Right lobe of liver (tissue), 6 donors: Measurements from ENCODE around the gene MEGF10. TPM values are rescaled to one million over a fixed set of nuclear protein-coding genes. Genes with fewer than 3 reads are reported as not detected.
"Not testable (repeated sequence)": the region's sequence is repeated elsewhere in the genome, so short reads cannot be mapped to it uniquely, and the experiment has no call there.

Source experiments
- ATAC-seq, 4 donors: fragments of 200-7000 bp; cut with Tn5 transposase; one replicate each; pipeline ENCODE4 v1.9.1; 2020; ENCODE audit warnings: mild to moderate bottlenecking in 4 of 4, moderate library complexity in 4 of 4
- DNase-seq, 3 donors: peaks; one replicate each; pipeline ENCODE4 v3.0.0-alpha.2; 2020
- H3K27ac ChIP-seq, 3 donors: fragments of 200-600 bp; one replicate each; pipeline ENCODE4 v1.8.0; 2022
- H3K27me3 ChIP-seq, 2 donors: fragments of 200-600 bp; one replicate each; pipeline ENCODE4 v1.8.0; 2022
- H3K36me3 ChIP-seq, 4 donors: fragments of 200-600 bp; sonication (generic) in 1 of 4; one replicate each; pipeline versions ENCODE4 v1.5.1 to v1.8.0; 2017 to 2022; ENCODE audit warnings: control low read depth in 1 of 4
- H3K4me1 ChIP-seq, 4 donors: fragments of 200-600 bp; sonication (generic) in 1 of 4; one replicate each; pipeline versions ENCODE4 v1.5.1 to v1.8.0; 2017 to 2022; ENCODE audit warnings: control low read depth in 1 of 4
- H3K4me3 ChIP-seq, 3 donors: fragments of 200-600 bp; one replicate each; pipeline ENCODE4 v1.8.0; 2022
- H3K9me3 ChIP-seq, 4 donors: fragments of 200-600 bp; sonication (generic) in 1 of 4; one replicate each; pipeline versions ENCODE4 v1.5.1 to v1.8.0; 2017 to 2022; ENCODE audit warnings: control low read depth in 1 of 4
- POLR2A ChIP-seq: fragments of 450-650 bp; IDR thresholded peaks from one replicate; pipeline ENCODE4 v1.6.1; 2017; ENCODE audit warnings: antibody characterized with exemption, mild to moderate bottlenecking
- WGBS: methylation state at CpG from one replicate; pipeline ENCODE4 v1.1.6; 2018; ENCODE audit warnings: low coverage, low lambda C conversion rate; ENCODE audit not compliant: insufficient coverage; ENCODE audit errors: missing lambda C conversion rate; 5-methylcytosine and 5-hydroxymethylcytosine counted together
- intact Hi-C, 2 donors: fragments of 100-400 bp; cut with DNase I; formaldehyde crosslinking; loops; one replicate each; pipeline versions ENCODE4 v1.11.2 to v1.14.1; 2022
- total RNA-seq, 6 experiments: library from RNA; depleted of rRNA in 2 of 6; stranded (reverse); fragments of >200 nt in 2 of 6; fragmentation: NEBNext Ultra II Directional in 3 of 6; extraction: Animal tissue kit (Norgen Biotek cat#: 25700) in 3 of 6; gene quantifications; one replicate each; pipeline versions ENCODE4 v1.1.0 to v1.2.4, GENCODE V29; 2016 to 2023
- TF ChIP-seq, protein P1 (sequence below), 4 donors: fragments of 200-600 bp in 3 of 4; fragments of 450-650 bp in 1 of 4; IDR thresholded peaks; one replicate each; pipeline versions ENCODE4 v1.5.1 to v1.8.0; 2016 to 2022; ENCODE audit warnings: antibody characterized with exemption in 4 of 4, mild to moderate bottlenecking in 2 of 4
- donor health status: DM: no; HTN: yes; CAD: no.
- donor health status: DM: no; HTN: no; CAD: no.
- donor health status: DM: no; HTN: no; CAD: no.
- donor health status: DM: no; HTN: yes; CAD: no.
- donor health status: DM: no; HTN: yes; CAD: no.

The MEGF10 gene
- total RNA-seq, 6 experiments from 2014 or later, result 0.42 to 1.4 (median 0.75) TPM

DNA sequence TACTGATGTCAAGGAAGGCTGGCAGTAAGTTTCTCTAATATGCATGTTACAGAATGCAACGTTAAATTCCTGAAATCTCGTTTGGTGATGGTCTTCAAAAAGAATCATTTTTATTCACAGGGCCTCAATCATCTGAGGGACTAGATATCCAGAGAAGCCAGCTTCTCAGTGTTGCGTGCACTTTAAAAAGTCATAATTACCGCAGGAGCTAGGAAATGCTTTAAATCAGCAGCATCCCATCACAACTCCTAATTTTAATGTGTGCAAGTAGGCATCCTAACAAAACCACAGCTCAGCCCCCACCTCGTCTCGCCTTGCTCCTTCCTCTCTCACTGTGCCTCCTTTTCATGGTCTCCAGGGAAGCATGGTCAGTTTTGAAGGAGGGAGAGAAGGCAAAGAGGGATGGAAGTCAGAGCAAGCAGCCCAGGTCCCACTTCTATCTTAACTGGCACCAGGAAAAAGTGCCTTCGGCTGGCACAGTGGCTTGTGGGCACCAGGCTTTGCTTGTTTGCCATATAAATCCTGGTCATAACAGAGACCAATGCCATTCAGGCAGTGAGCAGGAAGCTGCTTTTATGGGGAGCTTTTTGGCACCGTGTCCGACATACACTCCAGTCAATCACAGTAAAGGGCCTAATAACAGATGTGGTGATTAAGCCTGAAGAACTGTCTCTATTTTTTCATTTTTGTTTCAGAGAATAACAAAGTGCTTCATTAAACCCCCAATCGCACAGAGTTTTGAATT lies 21.4 kb downstream of the MEGF10 start:
- ATAC-seq, result no peak
- intact Hi-C loops, result no loop called here
- WGBS, result 58% methylated on average over 7 of the region's 10 CpGs

DNA sequence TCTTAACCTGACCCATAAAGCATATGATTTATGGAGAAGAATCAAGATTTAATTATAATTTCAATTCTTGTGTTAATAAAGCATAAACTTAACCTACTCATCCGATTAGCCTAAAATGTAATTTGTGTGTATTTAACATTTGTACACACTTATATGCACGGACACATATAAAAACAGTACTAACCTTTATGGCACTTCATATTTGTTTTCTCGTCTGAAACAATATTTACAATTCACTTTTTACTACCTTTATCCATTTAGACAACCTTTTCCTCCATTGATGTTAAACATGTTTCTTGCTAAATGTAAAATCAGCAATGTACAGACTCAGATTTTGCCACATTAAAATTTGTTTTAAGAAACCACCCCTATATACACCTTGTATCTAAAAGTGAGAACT lies 22.8 kb downstream of the MEGF10 start:
- intact Hi-C loops, result no loop called here
- TF ChIP-seq, protein P1, sequence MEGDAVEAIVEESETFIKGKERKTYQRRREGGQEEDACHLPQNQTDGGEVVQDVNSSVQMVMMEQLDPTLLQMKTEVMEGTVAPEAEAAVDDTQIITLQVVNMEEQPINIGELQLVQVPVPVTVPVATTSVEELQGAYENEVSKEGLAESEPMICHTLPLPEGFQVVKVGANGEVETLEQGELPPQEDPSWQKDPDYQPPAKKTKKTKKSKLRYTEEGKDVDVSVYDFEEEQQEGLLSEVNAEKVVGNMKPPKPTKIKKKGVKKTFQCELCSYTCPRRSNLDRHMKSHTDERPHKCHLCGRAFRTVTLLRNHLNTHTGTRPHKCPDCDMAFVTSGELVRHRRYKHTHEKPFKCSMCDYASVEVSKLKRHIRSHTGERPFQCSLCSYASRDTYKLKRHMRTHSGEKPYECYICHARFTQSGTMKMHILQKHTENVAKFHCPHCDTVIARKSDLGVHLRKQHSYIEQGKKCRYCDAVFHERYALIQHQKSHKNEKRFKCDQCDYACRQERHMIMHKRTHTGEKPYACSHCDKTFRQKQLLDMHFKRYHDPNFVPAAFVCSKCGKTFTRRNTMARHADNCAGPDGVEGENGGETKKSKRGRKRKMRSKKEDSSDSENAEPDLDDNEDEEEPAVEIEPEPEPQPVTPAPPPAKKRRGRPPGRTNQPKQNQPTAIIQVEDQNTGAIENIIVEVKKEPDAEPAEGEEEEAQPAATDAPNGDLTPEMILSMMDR (IDR thresholded peaks at IDR 0.05), result no peak
- TF ChIP-seq POLR2A, result no peak
- H3K27ac ChIP-seq, result no peak overlapping the region
- no peak overlapping the region for H3K4me3 ChIP-seq
- no peaks in the 10 kb centered on the region for H3K4me1 ChIP-seq
- H3K9me3 ChIP-seq, result peaks cover 0 to 6% (median 0%) of the 10 kb centered on the region in 4 donors
- no peaks in the 10 kb centered on the region for H3K36me3 ChIP-seq
- WGBS, result 45% methylated on average over 3 of the region's 3 CpGs
- no peaks in the 10 kb centered on the region for H3K27me3 ChIP-seq
- DNase-seq (no peak), ATAC-seq (no peak)

More for the DNA sequence above, 21.4 kb downstream of the MEGF10 start:
- H3K27me3 ChIP-seq, result no peaks in the 10 kb centered on the region
- TF ChIP-seq, protein P1 (IDR thresholded peaks at IDR 0.05), result no peak
- TF ChIP-seq POLR2A, result no peak
- no peak for DNase-seq
- H3K27ac ChIP-seq, result no peak overlapping the region
- no peak overlapping the region for H3K4me3 ChIP-seq
- H3K4me1 ChIP-seq, result no peaks in the 10 kb centered on the region
- H3K36me3 ChIP-seq, result no peaks in the 10 kb centered on the region
- H3K9me3 ChIP-seq, result peaks cover 0 to 6% (median 0%) of the 10 kb centered on the region in 4 donors

DNA sequence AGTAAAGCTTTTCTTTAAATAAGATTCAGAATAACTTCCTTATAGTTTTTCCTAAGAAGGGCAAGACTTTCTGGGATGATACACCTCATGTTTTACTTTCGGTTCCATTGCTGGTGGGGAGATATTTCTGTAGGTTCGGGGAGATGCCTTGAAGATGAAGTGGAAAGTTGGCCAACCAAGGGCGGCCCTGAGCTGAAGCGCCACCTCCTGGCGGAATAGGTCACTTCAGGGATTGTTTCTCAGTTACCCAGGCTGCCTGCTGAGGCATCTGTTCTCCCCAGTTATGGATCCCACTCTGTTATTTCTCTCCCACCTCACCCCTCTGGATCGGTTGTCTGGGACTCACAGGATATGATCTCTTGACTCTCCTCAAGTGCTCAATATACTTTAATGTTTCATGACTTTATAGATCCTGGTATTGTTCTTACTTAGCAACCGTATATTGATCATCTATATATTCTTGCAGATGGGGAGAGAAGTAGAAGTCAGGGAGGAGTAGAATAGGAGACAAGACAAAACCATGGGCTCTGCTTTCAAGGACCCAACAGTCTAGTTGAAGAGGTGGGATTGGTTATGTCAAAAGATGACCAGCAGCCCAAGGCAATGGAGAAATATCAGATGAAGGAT lies 23.4 kb downstream of the MEGF10 start:
- TF ChIP-seq, protein P1 (IDR thresholded peaks at IDR 0.05), result peak; percentile 58 to 84 (median 76)
- no peak for TF ChIP-seq POLR2A
- Histone ChIP-seq H3K4me1 (no peaks in the 10 kb centered on the region), H3K27ac (no peak overlapping the region), H3K36me3 (no peaks in the 10 kb centered on the region), H3K27me3 (no peaks in the 10 kb centered on the region), H3K9me3 (peaks cover 0 to 6% (median 0%) of the 10 kb centered on the region in 4 donors), H3K4me3 (no peak overlapping the region)
- peak; percentile 91 to 97 (median 94) for ATAC-seq
- intact Hi-C loops, result no loop called here
- 23% methylated on average over 7 of the region's 7 CpGs for WGBS
- DNase-seq, result peak; percentile 60 to 68 (median 60)

DNA sequence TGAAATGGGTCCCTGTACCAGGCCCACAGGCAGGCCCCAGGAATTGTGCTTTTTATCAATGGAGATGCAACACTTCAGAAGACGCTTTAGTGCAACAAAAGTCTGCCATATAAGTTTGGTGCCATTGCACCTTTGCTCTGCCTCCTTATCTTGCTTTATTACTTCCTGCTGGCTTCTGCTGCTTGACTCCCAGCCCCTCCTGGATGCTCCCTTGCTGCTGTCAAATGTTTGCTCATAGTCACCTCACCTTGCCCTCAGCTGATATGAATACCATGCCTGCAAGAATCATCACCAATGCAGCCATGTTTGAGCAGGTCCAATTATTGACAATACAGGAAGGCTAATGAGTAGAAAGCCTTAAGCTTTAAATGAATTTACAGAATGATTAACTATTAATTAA lies 25.4 kb downstream of the MEGF10 start:
- Histone ChIP-seq H3K27ac (no peak overlapping the region), H3K4me3 (no peak overlapping the region), H3K36me3 (no peaks in the 10 kb centered on the region), H3K27me3 (no peaks in the 10 kb centered on the region), H3K9me3 (peaks cover 0 to 6% (median 0%) of the 10 kb centered on the region in 4 donors), H3K4me1 (no peaks in the 10 kb centered on the region)
- ATAC-seq (no peak), DNase-seq (no peak)
- intact Hi-C loops, result no loop called here
- TF ChIP-seq, protein P1 (IDR thresholded peaks at IDR 0.05), result no peak
- no peak for TF ChIP-seq POLR2A
- WGBS, result no CpG with 5 or more reads among the region's 1 CpG

DNA sequence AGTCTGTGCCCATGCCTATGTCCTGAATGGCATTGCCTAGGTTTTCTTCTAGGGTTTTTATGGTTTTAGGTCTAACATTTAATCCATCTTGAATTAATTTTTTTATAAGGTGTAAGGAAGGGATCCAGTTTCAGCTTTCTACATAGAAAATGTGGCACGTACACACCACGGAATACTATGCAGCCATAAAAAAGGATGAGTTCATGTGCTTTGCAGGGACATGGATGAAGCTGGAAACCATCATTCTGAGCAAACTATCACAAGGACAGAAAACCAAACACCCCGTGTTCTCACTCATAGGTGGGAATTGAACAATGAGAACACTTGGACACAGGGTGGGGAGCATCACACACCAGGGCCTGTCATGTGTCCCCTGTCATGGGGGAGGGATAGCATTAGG lies 26.8 kb downstream of the MEGF10 start:
- H3K9me3 ChIP-seq, H3K4me3 ChIP-seq, intact Hi-C loops, ATAC-seq, DNase-seq, H3K27me3 ChIP-seq, H3K27ac ChIP-seq, H3K4me1 ChIP-seq, H3K36me3 ChIP-seq: not testable (repeated sequence)
- WGBS, result 89% methylated on average over 3 of the region's 3 CpGs
